ENCODE data around the gene RAB3IP.
"Not testable (repeated sequence)": the region's sequence is repeated elsewhere in the genome, so short reads cannot be mapped to it uniquely, and the experiment has no call there.

The RAB3IP gene

GRCh38 chr12:69756088-69756755 is 17.6 kb downstream of the RAB3IP start:
- Histone ChIP-seq H3K4me1 (ENCODE audit: control insufficient read depth, insufficient read depth, low read length, poor library complexity, severe bottlenecking) (no peaks in the 10 kb centered on the region), H3K27ac (ENCODE audit: low read depth, low read length, severe bottlenecking) (no peak overlapping the region), H3K4me3 (ENCODE audit: extremely low read depth, insufficient read depth, low read length, poor library complexity, severe bottlenecking) (no peak overlapping the region), H3K9me3 (ENCODE audit: control insufficient read depth, low read length) (no peaks in the 10 kb centered on the region), H3K36me3 (ENCODE audit: control insufficient read depth, insufficient read depth, low read length) (peaks cover 9% of the 10 kb centered on the region)
- 86 to 93% methylated on average over 3 of the region's 6 CpGs for WGBS, 2 experiments (ENCODE audit: insufficient coverage in 2 of 2)

DNA sequence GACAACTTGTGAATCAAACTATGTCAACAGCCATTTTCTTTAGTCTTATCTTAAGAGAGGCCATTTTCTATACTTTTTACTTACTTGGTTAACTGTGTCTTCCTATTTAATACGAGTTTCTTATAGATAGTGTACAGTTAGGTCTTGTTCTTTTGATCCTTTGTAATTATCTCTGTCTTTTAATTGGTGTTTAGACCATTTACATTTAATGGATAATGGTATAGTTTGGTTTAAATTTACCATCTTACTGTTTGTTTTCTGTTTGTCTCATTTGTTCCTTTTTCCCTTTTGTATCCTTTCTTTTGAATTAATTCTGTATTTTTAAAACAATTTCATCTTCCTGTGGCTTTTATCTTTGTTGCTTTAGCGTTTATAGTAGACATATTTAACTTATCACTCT is 19.4 kb downstream of the RAB3IP start:
- Histone ChIP-seq H3K36me3 (ENCODE audit: control insufficient read depth, insufficient read depth, low read length) (peaks cover 9% of the 10 kb centered on the region), H3K4me1 (ENCODE audit: control insufficient read depth, insufficient read depth, low read length, poor library complexity, severe bottlenecking) (no peaks in the 10 kb centered on the region), H3K4me3 (ENCODE audit: extremely low read depth, insufficient read depth, low read length, poor library complexity, severe bottlenecking) (no peak overlapping the region), H3K9me3 (ENCODE audit: control insufficient read depth, low read length) (no peaks in the 10 kb centered on the region), H3K27ac (ENCODE audit: low read depth, low read length, severe bottlenecking) (no peak overlapping the region)
- no CpG with 5 or more reads among the region's 2 CpGs for WGBS, 2 experiments (ENCODE audit: insufficient coverage in 2 of 2)

DNA sequence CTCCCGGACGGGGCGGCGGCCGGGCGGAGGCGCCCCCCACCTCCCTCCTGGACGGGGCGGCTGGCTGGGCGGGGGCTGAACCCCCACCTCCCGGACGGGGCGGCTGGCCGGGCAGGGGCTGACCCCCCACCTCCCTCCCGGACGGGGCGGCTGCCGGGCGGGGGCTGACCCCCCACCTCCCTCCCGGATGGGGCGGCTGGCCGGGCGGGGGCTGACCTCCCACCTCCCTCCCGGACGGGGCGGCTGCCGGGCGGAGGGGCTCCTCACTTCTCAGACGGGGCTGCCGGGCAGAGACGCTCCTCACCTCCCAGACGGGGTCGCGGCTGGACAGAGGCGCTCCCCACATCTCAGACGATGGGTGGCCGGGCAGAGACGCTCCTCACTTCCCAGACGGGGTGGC is 20.9 kb downstream of the RAB3IP start:
- not testable (repeated sequence) for H3K36me3 ChIP-seq (ENCODE audit: control insufficient read depth, insufficient read depth, low read length); H3K4me1 ChIP-seq (ENCODE audit: control insufficient read depth, insufficient read depth, low read length, poor library complexity, severe bottlenecking); H3K9me3 ChIP-seq (ENCODE audit: control insufficient read depth, low read length); H3K4me3 ChIP-seq (ENCODE audit: extremely low read depth, insufficient read depth, low read length, poor library complexity, severe bottlenecking); H3K27ac ChIP-seq (ENCODE audit: low read depth, low read length, severe bottlenecking)
- 87% methylated on average over 7 of the region's 39 CpGs; no CpG with 5 or more reads in 1 of the 2 experiments for WGBS, 2 experiments (ENCODE audit: insufficient coverage in 2 of 2)

- Histone ChIP-seq H3K9me3 (ENCODE audit: control insufficient read depth, low read length) (peaks cover 31% of the 10 kb centered on the region), H3K4me1 (ENCODE audit: control insufficient read depth, insufficient read depth, low read length, poor library complexity, severe bottlenecking) (no peaks in the 10 kb centered on the region), H3K27ac (ENCODE audit: low read depth, low read length, severe bottlenecking) (no peak overlapping the region), H3K36me3 (ENCODE audit: control insufficient read depth, insufficient read depth, low read length) (peaks cover 4% of the 10 kb centered on the region), H3K4me3 (ENCODE audit: extremely low read depth, insufficient read depth, low read length, poor library complexity, severe bottlenecking) (no peak overlapping the region)
- WGBS, 2 experiments (ENCODE audit: insufficient coverage in 2 of 2): 90 to 96% methylated on average over 3 of the region's 3 CpGs
Measured at GRCh38 chr12:69765515-69765914, 26.9 kb downstream of the RAB3IP start.

- 91 to 100% methylated on average over 2 to 4 of the region's 6 CpGs for WGBS, 2 experiments (ENCODE audit: insufficient coverage in 2 of 2)
- no peak overlapping the region for H3K27ac ChIP-seq (ENCODE audit: low read depth, low read length, severe bottlenecking)
- H3K9me3 ChIP-seq (ENCODE audit: control insufficient read depth, low read length): peaks cover 31% of the 10 kb centered on the region
- H3K4me1 ChIP-seq (ENCODE audit: control insufficient read depth, insufficient read depth, low read length, poor library complexity, severe bottlenecking): no peaks in the 10 kb centered on the region
- H3K4me3 ChIP-seq (ENCODE audit: extremely low read depth, insufficient read depth, low read length, poor library complexity, severe bottlenecking): no peak overlapping the region
- peaks cover 4% of the 10 kb centered on the region for H3K36me3 ChIP-seq (ENCODE audit: control insufficient read depth, insufficient read depth, low read length)
Measured at GRCh38 chr12:69766260-69766659, 27.6 kb downstream of the RAB3IP start.

DNA sequence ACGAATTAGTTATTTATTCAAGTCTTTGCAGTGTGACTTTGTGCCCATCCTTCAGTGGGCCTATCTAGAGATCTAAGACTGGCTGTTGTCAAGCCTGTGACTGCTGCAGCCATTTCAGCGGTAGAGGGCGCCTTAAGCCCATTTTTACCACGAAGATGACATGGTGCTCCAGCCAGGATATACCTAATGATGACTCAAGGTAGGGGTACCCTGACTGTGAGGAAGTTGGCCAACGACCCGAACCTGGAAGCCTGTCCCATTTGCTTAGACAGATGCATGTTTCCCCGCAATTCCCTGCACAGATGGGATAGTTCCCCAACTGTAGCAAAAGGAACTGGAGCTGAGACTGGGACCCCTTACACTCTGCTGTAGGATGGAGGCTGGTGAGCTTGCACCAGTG is 41.3 kb downstream of the RAB3IP start:
- no peak overlapping the region for H3K4me3 ChIP-seq (ENCODE audit: extremely low read depth, insufficient read depth, low read length, poor library complexity, severe bottlenecking)
- H3K27ac ChIP-seq (ENCODE audit: low read depth, low read length, severe bottlenecking): no peak overlapping the region
- H3K4me1 ChIP-seq (ENCODE audit: control insufficient read depth, insufficient read depth, low read length, poor library complexity, severe bottlenecking): no peaks in the 10 kb centered on the region
- no peaks in the 10 kb centered on the region for H3K36me3 ChIP-seq (ENCODE audit: control insufficient read depth, insufficient read depth, low read length)
- H3K9me3 ChIP-seq (ENCODE audit: control insufficient read depth, low read length): no peaks in the 10 kb centered on the region
- WGBS, 2 experiments (ENCODE audit: insufficient coverage in 2 of 2): 49 to 53% methylated on average over 7 of the region's 7 CpGs

GRCh38 chr12:69783365-69783764 is 44.7 kb downstream of the RAB3IP start:
- no peaks in the 10 kb centered on the region for H3K36me3 ChIP-seq (ENCODE audit: control insufficient read depth, insufficient read depth, low read length)
- no peak overlapping the region for H3K27ac ChIP-seq (ENCODE audit: low read depth, low read length, severe bottlenecking)
- H3K9me3 ChIP-seq (ENCODE audit: control insufficient read depth, low read length): no peaks in the 10 kb centered on the region
- H3K4me3 ChIP-seq (ENCODE audit: extremely low read depth, insufficient read depth, low read length, poor library complexity, severe bottlenecking): no peak overlapping the region
- 71 to 96% methylated on average over 3 to 5 of the region's 6 CpGs for WGBS, 2 experiments (ENCODE audit: insufficient coverage in 2 of 2)
- H3K4me1 ChIP-seq (ENCODE audit: control insufficient read depth, insufficient read depth, low read length, poor library complexity, severe bottlenecking): no peaks in the 10 kb centered on the region

DNA sequence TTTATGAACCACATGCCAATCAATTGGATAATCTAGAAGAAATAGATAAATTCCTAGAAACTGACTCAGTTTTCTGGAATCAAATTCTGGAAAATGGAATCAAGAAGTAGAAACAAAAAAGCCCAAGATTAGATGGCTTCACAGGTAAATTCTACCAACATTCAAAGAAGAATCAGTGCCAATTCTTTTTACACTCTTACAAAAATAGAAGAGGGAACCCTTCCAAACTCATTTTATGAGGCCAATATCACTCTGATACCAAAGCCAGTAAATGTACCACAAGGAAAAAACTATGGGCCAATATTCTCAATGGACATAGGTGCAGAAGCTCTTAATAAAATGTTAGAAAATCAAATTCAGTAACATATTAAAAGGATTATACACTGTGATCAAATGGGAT is 50.7 kb downstream of the RAB3IP start:
- H3K27ac ChIP-seq (ENCODE audit: low read depth, low read length, severe bottlenecking): no peak overlapping the region
- H3K9me3 ChIP-seq (ENCODE audit: control insufficient read depth, low read length): peaks cover 13% of the 10 kb centered on the region
- H3K36me3 ChIP-seq (ENCODE audit: control insufficient read depth, insufficient read depth, low read length): no peaks in the 10 kb centered on the region
- H3K4me3 ChIP-seq (ENCODE audit: extremely low read depth, insufficient read depth, low read length, poor library complexity, severe bottlenecking): no peak overlapping the region
- no peaks in the 10 kb centered on the region for H3K4me1 ChIP-seq (ENCODE audit: control insufficient read depth, insufficient read depth, low read length, poor library complexity, severe bottlenecking)

DNA sequence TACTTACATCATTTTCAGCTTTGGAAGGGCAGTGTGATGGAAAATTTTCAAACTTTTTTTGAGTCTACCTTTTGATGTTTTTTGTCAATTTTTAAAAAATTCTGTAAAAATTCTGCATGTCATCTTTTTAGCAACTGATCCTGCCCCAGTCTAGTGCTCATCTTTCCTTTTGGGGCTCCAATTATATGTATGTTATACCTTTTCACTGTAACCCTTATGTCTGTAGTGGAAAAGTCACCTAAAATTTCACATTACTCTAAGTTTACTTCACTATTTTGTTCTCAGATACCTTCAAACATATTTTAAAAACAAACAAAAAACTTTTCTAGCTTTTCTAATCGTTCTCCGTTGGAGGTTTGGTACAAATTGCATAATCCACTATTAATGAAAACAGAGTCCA is 53.9 kb downstream of the RAB3IP start:
- no peak overlapping the region for H3K27ac ChIP-seq (ENCODE audit: low read depth, low read length, severe bottlenecking)
- WGBS, 2 experiments (ENCODE audit: insufficient coverage in 2 of 2): no CpG with 5 or more reads among the region's 2 CpGs
- no peaks in the 10 kb centered on the region for H3K36me3 ChIP-seq (ENCODE audit: control insufficient read depth, insufficient read depth, low read length)
- peaks cover 13% of the 10 kb centered on the region for H3K9me3 ChIP-seq (ENCODE audit: control insufficient read depth, low read length)
- no peak overlapping the region for H3K4me3 ChIP-seq (ENCODE audit: extremely low read depth, insufficient read depth, low read length, poor library complexity, severe bottlenecking)
- no peaks in the 10 kb centered on the region for H3K4me1 ChIP-seq (ENCODE audit: control insufficient read depth, insufficient read depth, low read length, poor library complexity, severe bottlenecking)

GRCh38 chr12:69807101-69807897 is 68.6 kb downstream of the RAB3IP start:
- 94 to 95% methylated on average over 31 to 45 of the region's 62 CpGs for WGBS, 2 experiments (ENCODE audit: insufficient coverage in 2 of 2)
- H3K36me3 ChIP-seq (ENCODE audit: control insufficient read depth, insufficient read depth, low read length); H3K4me1 ChIP-seq (ENCODE audit: control insufficient read depth, insufficient read depth, low read length, poor library complexity, severe bottlenecking); H3K4me3 ChIP-seq (ENCODE audit: extremely low read depth, insufficient read depth, low read length, poor library complexity, severe bottlenecking); H3K27ac ChIP-seq (ENCODE audit: low read depth, low read length, severe bottlenecking): not testable (repeated sequence)
- H3K9me3 ChIP-seq (ENCODE audit: control insufficient read depth, low read length): peaks cover 13% of the 10 kb centered on the region

DNA sequence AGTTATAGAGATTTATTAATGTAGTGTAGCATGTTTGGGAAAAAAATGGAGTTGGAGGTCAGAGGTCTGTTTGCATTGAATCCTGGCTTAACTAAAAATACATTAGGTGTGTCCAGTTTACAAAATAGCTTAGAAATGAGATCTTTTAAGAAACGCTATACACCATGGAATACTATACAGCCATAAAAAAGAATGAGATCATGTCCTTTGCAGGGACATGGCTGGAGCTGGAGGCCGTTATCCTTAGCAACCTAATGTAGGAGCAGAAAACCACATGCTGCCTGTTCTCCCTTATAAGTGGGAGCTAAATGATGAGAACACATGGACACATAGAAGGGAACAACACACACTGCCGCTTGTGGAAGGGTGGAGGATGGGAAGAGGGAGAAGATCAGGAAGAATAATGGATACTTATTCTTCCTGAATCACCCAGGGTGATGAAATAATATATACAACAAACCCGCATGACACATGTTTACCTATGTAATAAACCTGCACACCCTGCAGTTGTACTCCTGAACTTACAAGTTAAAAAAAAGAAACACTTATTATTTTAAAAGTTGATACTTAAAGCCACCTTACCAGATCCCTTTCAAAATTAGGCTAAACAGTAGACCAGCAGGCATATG is 72.3 kb downstream of the RAB3IP start:
- Histone ChIP-seq H3K9me3 (ENCODE audit: control insufficient read depth, low read length) (peaks cover 13% of the 10 kb centered on the region), H3K36me3 (ENCODE audit: control insufficient read depth, insufficient read depth, low read length) (no peaks in the 10 kb centered on the region), H3K4me3 (ENCODE audit: extremely low read depth, insufficient read depth, low read length, poor library complexity, severe bottlenecking) (no peak overlapping the region), H3K27ac (ENCODE audit: low read depth, low read length, severe bottlenecking) (no peak overlapping the region), H3K4me1 (ENCODE audit: control insufficient read depth, insufficient read depth, low read length, poor library complexity, severe bottlenecking) (no peaks in the 10 kb centered on the region)
- 40% methylated on average over 1 of the region's 4 CpGs; no CpG with 5 or more reads in 1 of the 2 experiments for WGBS, 2 experiments (ENCODE audit: insufficient coverage in 2 of 2)

Data from mesodermal cell (in vitro differentiated cells).